Endothelial cell of umbilical vein (primary cell): ENCODE results near the gene DNAJC27. TPM values are rescaled to one million over a fixed set of nuclear protein-coding genes. Genes with fewer than 3 reads are reported as not detected.

Source experiments
- BruUV-seq: library from RNA; stranded (reverse); fragments of 400-500 nt; replicated peaks from 2 replicates; lab custom pipeline; 2021; lab: Mats Ljungman, UMichigan
- CTCF ChIA-PET: fragments of 300-600, 350-600 bp; sonication (Branson Sonifier 250); formaldehyde crosslinking; loops from one replicate; lab custom pipeline; 2021; ENCODE audit warnings: antibody characterized with exemption, inconsistent platforms; lab: Charles Lee
- POLR2A ChIA-PET: fragments of 300-600, 350-600 bp; sonication (Branson Sonifier 250); formaldehyde crosslinking; loops from one replicate; lab custom pipeline; 2021; ENCODE audit warnings: antibody characterized with exemption, inconsistent platforms; lab: Charles Lee
- DNase-seq: peaks from one replicate; pipeline ENCODE4 v3.0.0-alpha.2; 2011; ENCODE audit warnings: low read depth, low spot score
- FAIRE-seq: peaks from 2 replicates; lab custom pipeline; 2011; peaks lifted over from hg19 to GRCh38; lab: Jason Lieb, UNC
- H2AFZ ChIP-seq: 2 replicates; pipeline ENCODE4 v1.6.0; 2012; ENCODE audit warnings: low read depth, low read length, control low read depth, inconsistent platforms
- H3K27ac ChIP-seq: 2 replicates; pipeline ENCODE4 v1.5.1; 2011; ENCODE audit warnings: low read depth, mild to moderate bottlenecking, control low read depth, low read length, moderate library complexity; ENCODE audit not compliant: insufficient read depth
- H3K27me3 ChIP-seq, 2 experiments: 2 replicates each; pipeline versions ENCODE4 v1.6.0 to v1.6.1; 2011; ENCODE audit warnings: low read length in 2 of 2, mixed read lengths in 1 of 2; ENCODE audit not compliant: control insufficient read depth in 2 of 2, insufficient read depth in 2 of 2
- H3K36me3 ChIP-seq, 2 experiments: 2 replicates in 1 of 2; 3 replicates in 1 of 2; pipeline ENCODE4 v1.5.1; 2011; ENCODE audit warnings: low read length in 2 of 2, mild to moderate bottlenecking in 1 of 2, moderate library complexity in 1 of 2; ENCODE audit not compliant: control insufficient read depth in 2 of 2, insufficient read depth in 2 of 2; ENCODE audit errors: extremely low read depth in 1 of 2
- H3K4me1 ChIP-seq: 3 replicates; pipeline ENCODE4 v1.5.1; 2011; ENCODE audit warnings: mild to moderate bottlenecking, low read length; ENCODE audit not compliant: control insufficient read depth, insufficient read depth; ENCODE audit errors: extremely low read depth
- H3K4me2 ChIP-seq: 2 replicates; pipeline ENCODE4 v1.6.1; 2011; ENCODE audit warnings: low read length, control low read depth, mixed read lengths; ENCODE audit not compliant: insufficient read depth
- H3K4me3 ChIP-seq, 3 experiments: fragments of 200-600 bp in 1 of 3; sonication (generic), shearing (Covaris generic) in 1 of 3; replicated peaks in 1 of 3; 2 replicates each; pipeline ENCODE4 v1.5.1; 2011 to 2016; ENCODE audit warnings: control low read depth in 3 of 3, low read length in 3 of 3, mild to moderate bottlenecking in 2 of 3, inconsistent platforms in 1 of 3, low read depth in 1 of 3, moderate library complexity in 1 of 3; ENCODE audit not compliant: insufficient read depth in 1 of 3
- H3K79me2 ChIP-seq: 2 replicates; pipeline ENCODE4 v1.6.0; 2012; ENCODE audit warnings: low read length, inconsistent platforms; ENCODE audit not compliant: control insufficient read depth, insufficient read depth
- H3K9ac ChIP-seq: replicated peaks from 2 replicates; pipeline ENCODE3; 2011; ENCODE audit warnings: low read length, control low read depth; ENCODE audit not compliant: insufficient read depth; ENCODE audit errors: extremely low read depth
- H3K9me1 ChIP-seq: replicated peaks from 3 replicates; pipeline ENCODE4 v1.6.0; 2011; ENCODE audit warnings: mild to moderate bottlenecking, low read length; ENCODE audit not compliant: control insufficient read depth, insufficient read depth; ENCODE audit errors: extremely low read depth
- H3K9me3 ChIP-seq: replicated peaks from 2 replicates; pipeline ENCODE4 v1.5.1; 2012; ENCODE audit warnings: low read length, inconsistent platforms; ENCODE audit not compliant: control insufficient read depth, insufficient read depth
- H4K20me1 ChIP-seq: replicated peaks from 2 replicates; pipeline ENCODE3; 2011; ENCODE audit warnings: mild to moderate bottlenecking, low read length; ENCODE audit not compliant: control insufficient read depth, insufficient read depth; ENCODE audit errors: extremely low read depth
- CTCF ChIP-seq, 2 donors: IDR thresholded peaks; 1 replicate in 1 of 2; 2 replicates in 1 of 2; pipeline ENCODE4 v1.5.1; 2011; ENCODE audit warnings: low read length in 2 of 2, mild to moderate bottlenecking in 2 of 2, moderate library complexity in 2 of 2, control low read depth in 1 of 2, inconsistent platforms in 1 of 2, low read depth in 1 of 2; ENCODE audit not compliant: insufficient read depth in 1 of 2; ENCODE audit errors: extremely low read depth in 1 of 2
- EZH2 ChIP-seq: IDR thresholded peaks from 2 replicates; pipeline ENCODE4 v1.6.1; 2012; ENCODE audit warnings: borderline replicate concordance, low read depth, mild to moderate bottlenecking, moderate library complexity, low read length, inconsistent platforms; ENCODE audit not compliant: severe bottlenecking
- FOS ChIP-seq: IDR thresholded peaks from 2 replicates; pipeline ENCODE4 v1.6.1; 2011; ENCODE audit warnings: mild to moderate bottlenecking, low read length, moderate library complexity, borderline replicate concordance; ENCODE audit not compliant: insufficient read depth
- GATA2 ChIP-seq: IDR thresholded peaks from 2 replicates; pipeline ENCODE4 v1.7.0; 2011; ENCODE audit warnings: low read depth, mild to moderate bottlenecking, moderate library complexity, mixed read lengths, low read length; ENCODE audit not compliant: insufficient read length, insufficient read depth
- JUN ChIP-seq: IDR thresholded peaks from 2 replicates; pipeline ENCODE4 v1.6.1; 2011; ENCODE audit warnings: borderline replicate concordance, low read depth; ENCODE audit not compliant: insufficient read length, insufficient read depth
- MAX ChIP-seq: IDR thresholded peaks from 2 replicates; pipeline ENCODE4 v1.6.1; 2011; ENCODE audit not compliant: insufficient read depth, insufficient read length
- MYC ChIP-seq: IDR thresholded peaks from one replicate; pipeline ENCODE4 v1.6.1; 2011; ENCODE audit warnings: mild to moderate bottlenecking, low read depth, low read length
- POLR2A ChIP-seq: IDR thresholded peaks from 2 replicates; pipeline ENCODE4 v1.6.1; 2012; ENCODE audit warnings: low read depth, mild to moderate bottlenecking, control low read depth, low read length
- POLR2AphosphoS5 ChIP-seq: IDR thresholded peaks from 2 replicates; pipeline ENCODE4 v1.6.1; 2012; ENCODE audit warnings: low read depth, mild to moderate bottlenecking, control low read depth, low read length, moderate library complexity; ENCODE audit not compliant: insufficient read depth
- dilution Hi-C: fragments of 300-500 bp; cut with MboI; formaldehyde crosslinking; loops from one replicate; pipeline ENCODE4 v1.15.0; 2019; ENCODE audit warnings: low sequenced_read_pairs; ENCODE audit not compliant: extremely low pct_ligation_motif_present
- intact Hi-C: fragments of 100-400 bp; cut with micrococcal nuclease; formaldehyde crosslinking; loops from one replicate; pipeline ENCODE4 v1.10.0; 2022
- polyA plus RNA-seq, 4 experiments: library from polyadenylated mRNA; depleted of rRNA in 3 of 4; stranded (reverse) in 3 of 4; unstranded in 1 of 4; fragments of >200 nt; gene quantifications; 2 replicates each; pipeline versions ENCODE4 v1.2.1 to v1.2.3, GENCODE V29; 2011 to 2012; ENCODE audit warnings: missing spikeins in 1 of 4
- total RNA-seq: library from RNA; stranded (reverse); gene quantifications from 2 replicates; pipeline ENCODE4 v1.2.3, GENCODE V29; 2021

Gene DNAJC27
- total and polyA plus RNA-seq, 2 donors (not counting 3 experiments of a cell fraction or from before 2014, with no cell fraction given), result 1.3 to 3.2 TPM

GRCh38 chr2:24958411-24958935 lies 13.3 kb downstream of the DNAJC27 start:
- DNase-seq (peak; percentile 74), FAIRE-seq (peak; percentile 68)
- Histone ChIP-seq H3K9me1 (no peaks in the 10 kb centered on the region), H3K9ac (no peak overlapping the region), H3K79me2 (no peaks in the 10 kb centered on the region), H3K9me3 (no peaks in the 10 kb centered on the region), H3K4me2 (no peak overlapping the region), H3K27ac (no peak overlapping the region), H3K27me3 (no peaks in the 10 kb centered on the region), H3K4me3 (no peak overlapping the region), H3K36me3 (peaks cover 4 to 12% of the 10 kb centered on the region in 2 experiments), H4K20me1 (no peaks in the 10 kb centered on the region), H2AFZ (no peak overlapping the region), H3K4me1 (no peaks in the 10 kb centered on the region)
- peak; percentile 48 for TF ChIP-seq GATA2
- no peak for TF ChIP-seq JUN
- intact Hi-C loops (no loop called here), dilution Hi-C loops (no loop called here)
- POLR2A ChIA-PET, result no interaction called here
- no TSS peak for BruUV-seq
- CTCF ChIA-PET, result interaction anchor here (1.3 kb wide), 1 partner anchor 12 kb away, joined by 3 read pairs; no protein-coding TSS in a partner anchor

DNA sequence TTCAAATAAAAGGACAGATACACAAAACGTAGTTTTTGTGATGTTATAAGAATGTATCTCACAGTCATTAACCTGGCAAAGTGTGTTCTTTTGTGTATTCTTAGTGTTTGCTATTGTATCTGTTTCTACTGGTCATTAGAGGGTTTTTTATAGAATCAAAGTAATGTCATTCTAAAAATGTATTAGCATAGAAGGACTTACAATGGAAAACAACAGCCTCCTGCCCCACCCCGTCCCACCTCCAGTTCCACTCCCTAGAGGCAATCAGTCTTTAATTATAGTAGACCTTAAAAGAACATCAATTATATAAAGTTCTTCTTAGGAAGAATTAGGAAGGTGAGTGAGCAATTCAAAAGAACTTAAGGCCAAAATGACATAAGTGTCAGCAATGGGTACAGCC lies 13.8 kb downstream of the DNAJC27 start:
- Histone ChIP-seq H3K9ac (no peak overlapping the region), H3K9me3 (no peaks in the 10 kb centered on the region), H3K27me3 (no peaks in the 10 kb centered on the region), H3K4me1 (no peaks in the 10 kb centered on the region), H3K36me3 (peaks cover 5 to 12% of the 10 kb centered on the region in 2 experiments), H3K4me3 (no peak overlapping the region), H2AFZ (no peak overlapping the region), H3K79me2 (no peaks in the 10 kb centered on the region), H3K9me1 (no peaks in the 10 kb centered on the region), H4K20me1 (no peaks in the 10 kb centered on the region), H3K4me2 (no peak overlapping the region), H3K27ac (no peak overlapping the region)
- no peak for FAIRE-seq
- BruUV-seq, result no TSS peak
- CTCF ChIA-PET, result no interaction called here
- TF ChIP-seq GATA2 (no peak), JUN (no peak), FOS (no peak), EZH2 (no peak), MYC (no peak), MAX (no peak), POLR2AphosphoS5 (no peak), CTCF (IDR thresholded peaks at IDR 0.05; ENCODE audit: extremely low read depth in 1 of 2, insufficient read depth in 1 of 2, low read depth in 1 of 2, low read length in 2 of 2) (no peak), POLR2A (no peak)
- no peak for DNase-seq
- intact Hi-C loops, result no loop called here
- POLR2A ChIA-PET, result no interaction called here
- dilution Hi-C loops, result no loop called here
